Medulla oblongata (tissue), 1 donor: ENCODE measurements around the gene RCC2.

Experiments
- DNase-seq: peaks from one replicate; pipeline ENCODE4 v3.0.0-alpha.2; 2015; ENCODE audit errors: extremely low spot score

RCC2 gene

GRCh38 chr1:17442841-17443240, 3.4 kb upstream of the RCC2 start:
- no peak for DNase-seq

GRCh38 chr1:17441993-17442357, 2.5 kb upstream of the RCC2 start:
- no peak for DNase-seq

GRCh38 chr1:17441265-17441992, 2.0 kb upstream of the RCC2 start:
- DNase-seq = no peak

GRCh38 chr1:17440827-17441168, 1.3 kb upstream of the RCC2 start:
- no peak for DNase-seq

- DNase-seq = no peak
These were observed 773 bp upstream of the RCC2 start for GRCh38 chr1:17440074-17440826.

GRCh38 chr1:17438318-17439249, 893 bp downstream of the RCC2 start:
- peak; percentile 72 for DNase-seq

- peak; percentile 42 for DNase-seq
These were observed 1.7 kb downstream of the RCC2 start for GRCh38 chr1:17437580-17438317.

- DNase-seq = no peak
These were observed 2.3 kb downstream of the RCC2 start for GRCh38 chr1:17437260-17437579.

GRCh38 chr1:17436380-17437174, 2.9 kb downstream of the RCC2 start:
- no peak for DNase-seq

- no peak for DNase-seq
These were observed 4.9 kb downstream of the RCC2 start for GRCh38 chr1:17434601-17435000.

- no peak for DNase-seq
These were observed 5.5 kb downstream of the RCC2 start for GRCh38 chr1:17434016-17434415.

- no peak for DNase-seq
These were observed 6.2 kb downstream of the RCC2 start for GRCh38 chr1:17433261-17433660.

- DNase-seq = no peak
These were observed 7.1 kb downstream of the RCC2 start for GRCh38 chr1:17432412-17432811.

GRCh38 chr1:17429183-17429582, 10.3 kb downstream of the RCC2 start:
- DNase-seq = no peak

- no peak for DNase-seq
These were observed 11.5 kb downstream of the RCC2 start for GRCh38 chr1:17427696-17428660.

GRCh38 chr1:17425806-17426600, 13.5 kb downstream of the RCC2 start:
- no peak for DNase-seq

- no peak for DNase-seq
These were observed 15.7 kb downstream of the RCC2 start for GRCh38 chr1:17423781-17424245.

- no peak for DNase-seq
These were observed 17.0 kb downstream of the RCC2 start for GRCh38 chr1:17422461-17422860.

GRCh38 chr1:17420391-17420918, 19.0 kb downstream of the RCC2 start:
- no peak for DNase-seq
